Duodenal mucosa (tissue), 2 donors: ENCODE data around the gene NBAS.

Source experiments
- H3K27ac ChIP-seq: one replicate; pipeline ENCODE4 v1.7.0; 2013; ENCODE audit warnings: low read depth, low read length
- H3K27me3 ChIP-seq, 2 donors: one replicate each; pipeline ENCODE4 v1.7.0; 2013; ENCODE audit warnings: low read length in 2 of 2, control low read depth in 1 of 2; ENCODE audit not compliant: insufficient read depth in 2 of 2, control insufficient read depth in 1 of 2
- H3K36me3 ChIP-seq, 2 donors: one replicate each; pipeline ENCODE4 v1.7.0; 2013; ENCODE audit warnings: low read length in 2 of 2, control low read depth in 1 of 2; ENCODE audit not compliant: insufficient read depth in 2 of 2, control insufficient read depth in 1 of 2
- H3K4me1 ChIP-seq, 2 donors: one replicate each; pipeline ENCODE4 v1.7.0; 2013; ENCODE audit warnings: low read length in 2 of 2, control low read depth in 1 of 2; ENCODE audit not compliant: insufficient read depth in 2 of 2, control insufficient read depth in 1 of 2
- H3K4me3 ChIP-seq, 2 donors: one replicate each; pipeline ENCODE4 v1.7.0; 2013; ENCODE audit warnings: low read length in 2 of 2, low read depth in 1 of 2
- H3K9ac ChIP-seq, 2 donors: one replicate each; pipeline ENCODE4 v1.7.0; 2013; ENCODE audit warnings: low read length in 2 of 2, low read depth in 1 of 2
- H3K9me3 ChIP-seq, 2 donors: one replicate each; pipeline ENCODE4 v1.7.0; 2013; ENCODE audit warnings: low read length in 2 of 2, control low read depth in 1 of 2; ENCODE audit not compliant: control insufficient read depth in 1 of 2

The NBAS gene

GRCh38 chr2:15162620-15163019 is 398.5 kb downstream of the NBAS start:
- Histone ChIP-seq H3K9ac (no peak overlapping the region), H3K27ac (no peak overlapping the region), H3K4me3 (no peak overlapping the region), H3K27me3 (no peaks in the 10 kb centered on the region), H3K36me3 (peaks cover 0 to 16% of the 10 kb centered on the region in 2 donors), H3K4me1 (no peaks in the 10 kb centered on the region), H3K9me3 (no peaks in the 10 kb centered on the region)

DNA sequence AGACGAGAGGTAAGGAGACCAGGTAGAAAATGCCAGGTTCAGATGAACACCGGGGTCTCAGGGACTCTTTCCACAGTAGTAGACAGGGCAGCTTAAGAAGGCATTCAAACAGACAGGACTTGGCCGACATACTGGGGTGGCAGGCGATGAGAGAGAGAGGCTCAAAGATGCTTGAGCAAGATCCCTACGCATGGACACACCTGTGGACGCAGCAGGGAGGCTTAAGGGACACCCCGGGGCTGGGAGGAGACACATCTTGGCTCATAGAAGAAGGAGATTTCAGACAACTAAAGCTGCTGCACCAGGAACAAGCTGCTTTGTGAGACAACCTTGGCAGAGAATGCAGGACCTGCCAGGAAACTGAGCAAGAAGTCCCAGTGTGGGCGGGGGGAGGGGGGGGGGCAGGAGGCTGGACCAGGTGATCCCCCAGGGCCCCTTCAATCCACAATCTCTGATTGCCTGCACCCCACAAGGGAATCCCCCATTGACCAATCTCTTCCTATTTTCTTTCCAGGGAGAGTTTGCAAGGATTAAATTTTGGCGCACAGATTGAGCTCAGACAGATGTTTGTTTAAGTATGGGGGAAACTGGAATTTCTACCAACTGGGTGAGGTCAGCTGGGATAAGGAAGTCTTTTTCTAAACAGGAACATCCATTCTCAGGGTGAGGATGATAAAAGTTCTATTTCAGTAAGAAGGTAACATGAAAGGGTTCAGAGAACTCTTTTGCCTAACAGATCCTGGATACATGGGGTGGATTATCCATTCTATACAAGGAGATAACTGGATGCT is 400.7 kb downstream of the NBAS start:
- Histone ChIP-seq H3K4me3 (no peak overlapping the region), H3K9me3 (no peaks in the 10 kb centered on the region), H3K4me1 (no peaks in the 10 kb centered on the region), H3K36me3 (no peaks in the 10 kb centered on the region), H3K27me3 (no peaks in the 10 kb centered on the region), H3K27ac (no peak overlapping the region), H3K9ac (no peak overlapping the region)

GRCh38 chr2:15159751-15160177 is 401.4 kb downstream of the NBAS start:
- H3K27me3 ChIP-seq: no peaks in the 10 kb centered on the region
- H3K4me3 ChIP-seq: no peak overlapping the region
- no peak overlapping the region for H3K27ac ChIP-seq
- no peaks in the 10 kb centered on the region for H3K4me1 ChIP-seq
- no peaks in the 10 kb centered on the region for H3K9me3 ChIP-seq
- H3K36me3 ChIP-seq: no peaks in the 10 kb centered on the region
- no peak overlapping the region for H3K9ac ChIP-seq

GRCh38 chr2:15159206-15159605 is 401.9 kb downstream of the NBAS start:
- no peaks in the 10 kb centered on the region for H3K36me3 ChIP-seq
- no peak overlapping the region for H3K9ac ChIP-seq
- H3K9me3 ChIP-seq: no peaks in the 10 kb centered on the region
- no peaks in the 10 kb centered on the region for H3K27me3 ChIP-seq
- H3K4me3 ChIP-seq: no peak overlapping the region
- no peaks in the 10 kb centered on the region for H3K4me1 ChIP-seq
- no peak overlapping the region for H3K27ac ChIP-seq

DNA sequence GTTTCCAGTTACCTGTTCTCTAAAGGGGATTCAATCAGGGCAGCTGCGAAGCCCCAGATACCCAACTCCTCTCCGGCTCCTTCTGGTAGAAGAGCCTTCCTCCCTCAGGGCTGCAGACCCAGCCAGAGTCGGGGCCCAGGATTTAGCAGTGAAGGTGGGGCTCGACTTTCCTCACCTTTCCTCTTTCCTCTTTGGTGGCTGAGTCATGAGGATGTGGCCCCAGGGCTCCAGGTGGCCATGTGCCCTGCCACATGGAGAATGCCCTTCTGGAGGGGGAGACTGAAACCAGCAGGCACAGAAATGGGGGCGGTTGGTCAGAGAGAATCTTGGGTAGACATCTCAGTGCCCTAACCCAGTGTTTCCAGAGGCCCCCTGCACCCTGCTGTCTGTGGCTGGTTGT is 402.6 kb downstream of the NBAS start:
- Histone ChIP-seq H3K27me3 (no peaks in the 10 kb centered on the region), H3K4me1 (no peaks in the 10 kb centered on the region), H3K36me3 (no peaks in the 10 kb centered on the region), H3K9ac (no peak overlapping the region), H3K4me3 (no peak overlapping the region), H3K9me3 (no peaks in the 10 kb centered on the region), H3K27ac (no peak overlapping the region)

DNA sequence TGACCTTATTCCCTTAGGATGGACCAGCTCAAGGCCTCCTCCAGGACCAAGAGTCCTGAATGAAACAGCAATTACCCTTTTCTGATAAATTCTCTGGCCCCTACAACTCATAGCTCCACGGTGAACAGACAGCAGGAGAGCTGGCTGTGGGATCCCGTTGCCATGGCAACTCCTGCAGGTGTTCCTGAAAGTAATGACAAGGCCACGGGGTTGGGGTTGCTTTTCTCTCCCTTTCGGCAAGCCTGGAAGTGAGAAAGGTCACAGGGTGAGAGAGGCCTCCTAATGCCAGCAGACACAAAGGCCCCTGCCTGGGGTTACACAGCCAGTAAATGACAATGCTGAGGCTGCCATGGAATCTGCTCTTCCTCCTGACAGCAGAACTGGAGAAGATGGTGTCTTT is 403.0 kb downstream of the NBAS start:
- H3K4me1 ChIP-seq: no peaks in the 10 kb centered on the region
- no peak overlapping the region for H3K9ac ChIP-seq
- H3K9me3 ChIP-seq: no peaks in the 10 kb centered on the region
- no peaks in the 10 kb centered on the region for H3K27me3 ChIP-seq
- H3K4me3 ChIP-seq: no peak overlapping the region
- no peak overlapping the region for H3K27ac ChIP-seq
- no peaks in the 10 kb centered on the region for H3K36me3 ChIP-seq

GRCh38 chr2:15155959-15156574 is 405.1 kb downstream of the NBAS start:
- Histone ChIP-seq H3K36me3 (no peaks in the 10 kb centered on the region), H3K27ac (no peak overlapping the region)

DNA sequence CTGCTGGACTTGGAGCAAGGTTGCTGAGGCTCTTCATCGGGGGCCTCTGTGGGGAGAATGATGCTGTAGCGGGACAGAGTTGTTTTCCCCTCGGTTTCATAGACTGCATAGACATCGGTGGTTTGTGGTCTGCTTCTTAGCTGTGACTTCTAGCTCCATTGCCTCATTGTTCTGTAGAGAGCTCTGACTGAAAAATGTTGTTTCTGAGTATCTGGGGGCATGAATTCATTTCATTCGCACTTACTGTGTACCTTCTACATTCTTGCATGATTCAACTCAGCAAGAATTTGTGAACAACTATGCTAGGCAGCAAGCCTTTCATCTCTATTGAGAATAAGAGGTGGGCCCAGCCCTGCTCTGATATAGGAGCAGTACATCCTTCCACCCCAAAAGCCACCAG is 406.8 kb downstream of the NBAS start:
- Histone ChIP-seq H3K9me3 (no peaks in the 10 kb centered on the region), H3K4me3 (no peak overlapping the region), H3K36me3 (no peaks in the 10 kb centered on the region), H3K27me3 (no peaks in the 10 kb centered on the region), H3K9ac (no peak overlapping the region), H3K4me1 (no peaks in the 10 kb centered on the region), H3K27ac (no peak overlapping the region)

More at GRCh38 chr2:15155959-15156574, 405.1 kb downstream of the NBAS start:
- Histone ChIP-seq H3K9ac (no peak overlapping the region), H3K4me1 (no peaks in the 10 kb centered on the region), H3K4me3 (no peak overlapping the region), H3K9me3 (no peaks in the 10 kb centered on the region), H3K27me3 (no peaks in the 10 kb centered on the region)

DNA sequence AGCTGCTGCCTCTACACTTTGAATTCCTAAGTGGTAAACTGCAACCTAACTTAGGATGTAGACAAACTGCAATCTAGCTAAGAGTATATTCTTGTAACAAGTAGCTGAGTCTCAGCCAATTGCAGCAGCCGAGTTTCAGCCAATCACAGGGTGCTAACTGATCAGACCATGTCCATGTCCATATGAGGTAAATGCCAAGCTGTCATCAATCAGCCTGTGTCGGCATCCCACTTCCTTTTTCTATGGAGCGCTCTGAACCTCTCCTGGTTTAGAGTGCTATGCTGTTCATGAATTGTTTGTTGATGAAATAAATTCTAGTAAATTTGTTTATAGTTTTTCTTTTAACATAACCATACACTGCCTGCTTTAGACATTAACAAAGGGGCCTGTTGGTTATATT is 408.8 kb downstream of the NBAS start:
- H3K27me3 ChIP-seq: no peaks in the 10 kb centered on the region
- H3K4me1 ChIP-seq: no peaks in the 10 kb centered on the region
- no peak overlapping the region for H3K9ac ChIP-seq
- no peak overlapping the region for H3K27ac ChIP-seq
- H3K9me3 ChIP-seq: no peaks in the 10 kb centered on the region
- H3K36me3 ChIP-seq: no peaks in the 10 kb centered on the region
- H3K4me3 ChIP-seq: no peak overlapping the region

DNA sequence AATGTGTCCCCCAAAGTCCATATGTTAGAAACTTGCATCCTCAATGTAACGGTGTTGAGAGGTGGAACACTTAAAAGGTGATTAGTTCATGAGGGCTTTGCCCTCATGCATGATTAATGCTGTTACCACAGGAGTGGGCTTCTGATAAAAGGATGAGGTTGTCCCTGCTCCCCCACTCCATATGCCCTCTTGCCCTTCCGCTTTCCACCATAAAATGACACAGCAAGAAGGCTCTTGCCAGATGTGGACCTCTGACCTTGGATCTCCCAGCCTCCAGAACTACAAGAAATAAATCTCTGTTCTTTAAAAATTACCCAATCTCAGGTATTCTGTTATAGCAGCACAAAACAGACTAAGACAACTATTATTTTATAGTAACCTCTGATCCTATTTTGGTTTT is 412.1 kb downstream of the NBAS start:
- Histone ChIP-seq H3K9me3 (no peaks in the 10 kb centered on the region), H3K9ac (no peak overlapping the region), H3K4me3 (no peak overlapping the region), H3K4me1 (no peaks in the 10 kb centered on the region), H3K36me3 (no peaks in the 10 kb centered on the region), H3K27me3 (no peaks in the 10 kb centered on the region), H3K27ac (no peak overlapping the region)
